K562 (cell line): ENCODE data around the gene CPM. TPM values are rescaled to one million over a fixed set of nuclear protein-coding genes. Genes with fewer than 3 reads are reported as not detected.

Source experiments
- RBFOX2 ChIP-seq: fragments of 200-400 bp; formaldehyde crosslinking; IDR thresholded peaks from 2 replicates; pipeline ENCODE4 v1.6.1; 2017; ENCODE audit warnings: low read depth, mild to moderate bottlenecking, low read length, moderate library complexity
- SMARCB1 ChIP-seq: IDR thresholded peaks from 2 replicates; pipeline ENCODE4 v1.6.1; 2011; ENCODE audit warnings: improper control_type of control experiment, low read depth; ENCODE audit not compliant: insufficient read length
- TAF7 ChIP-seq: fragments of 450-650 bp; IDR thresholded peaks from 2 replicates; pipeline ENCODE4 v1.6.1; 2016; ENCODE audit warnings: missing genetic modification characterization, missing compliant biosample characterization
- ZBTB17 ChIP-seq: fragments of 450-650 bp; formaldehyde crosslinking; IDR thresholded peaks from 2 replicates; pipeline ENCODE4 v1.4.0; 2020; ENCODE audit warnings: mild to moderate bottlenecking
- ZC3H11A ChIP-seq: IDR thresholded peaks from 2 replicates; pipeline ENCODE4 v1.6.1; 2012; ENCODE audit warnings: low read depth, low read length, improper control_type of control experiment
- ZC3H4 ChIP-seq: sonication (generic); formaldehyde crosslinking; IDR thresholded peaks from 2 replicates; pipeline ENCODE4 v1.9.0; 2021; ENCODE audit warnings: missing genetic modification reagents, borderline replicate concordance
- ZFPM2 ChIP-seq: fragments of 250-450 bp; sonication (Bioruptor Pico); IDR thresholded peaks from 2 replicates; pipeline ENCODE4 v1.5.1; 2022; ENCODE audit warnings: mild to moderate bottlenecking
- polyA plus RNA-seq, 8 experiments: library from polyadenylated mRNA; depleted of rRNA in 4 of 8; stranded (reverse) in 5 of 8; unstranded in 3 of 8; fragments of >200 nt; fragmentation: Nextera tagmentation in 2 of 8; fragmentation: Illumina TruSeq in 1 of 8; extraction: Ambion mirVana in 2 of 8; extraction: Trizol in 1 of 8; gene quantifications; 2 replicates each; pipeline versions ENCODE4 v1.2.1 to v1.2.3, GENCODE V29; 2011 to 2014; ENCODE audit warnings: inconsistent platforms in 1 of 8, missing spikeins in 1 of 8
- total RNA-seq, 7 experiments: library from RNA; depleted of rRNA in 6 of 7; stranded (reverse); fragments of >200 nt in 6 of 7; fragmentation: Illumina TruSeq in 2 of 7; extraction: Trizol in 2 of 7; gene quantifications; 2 replicates each; pipeline versions ENCODE4 v1.2.1 to v1.2.3, GENCODE V29; 2011 to 2021; ENCODE audit warnings: low replicate concordance in 1 of 7
- TF ChIP-seq, protein P1 (sequence below): sonication (generic); formaldehyde crosslinking; IDR thresholded peaks from 2 replicates; pipeline ENCODE4 v1.8.0; 2023; ENCODE audit warnings: missing genetic modification reagents, mild to moderate bottlenecking, borderline replicate concordance

The CPM gene
- total and polyA plus RNA-seq, 9 of the 15 experiments (the other 6 are each of a cell fraction or from before 2014, with no cell fraction given): 0.31 TPM; not detected in 8

- TF ChIP-seq, protein P1, sequence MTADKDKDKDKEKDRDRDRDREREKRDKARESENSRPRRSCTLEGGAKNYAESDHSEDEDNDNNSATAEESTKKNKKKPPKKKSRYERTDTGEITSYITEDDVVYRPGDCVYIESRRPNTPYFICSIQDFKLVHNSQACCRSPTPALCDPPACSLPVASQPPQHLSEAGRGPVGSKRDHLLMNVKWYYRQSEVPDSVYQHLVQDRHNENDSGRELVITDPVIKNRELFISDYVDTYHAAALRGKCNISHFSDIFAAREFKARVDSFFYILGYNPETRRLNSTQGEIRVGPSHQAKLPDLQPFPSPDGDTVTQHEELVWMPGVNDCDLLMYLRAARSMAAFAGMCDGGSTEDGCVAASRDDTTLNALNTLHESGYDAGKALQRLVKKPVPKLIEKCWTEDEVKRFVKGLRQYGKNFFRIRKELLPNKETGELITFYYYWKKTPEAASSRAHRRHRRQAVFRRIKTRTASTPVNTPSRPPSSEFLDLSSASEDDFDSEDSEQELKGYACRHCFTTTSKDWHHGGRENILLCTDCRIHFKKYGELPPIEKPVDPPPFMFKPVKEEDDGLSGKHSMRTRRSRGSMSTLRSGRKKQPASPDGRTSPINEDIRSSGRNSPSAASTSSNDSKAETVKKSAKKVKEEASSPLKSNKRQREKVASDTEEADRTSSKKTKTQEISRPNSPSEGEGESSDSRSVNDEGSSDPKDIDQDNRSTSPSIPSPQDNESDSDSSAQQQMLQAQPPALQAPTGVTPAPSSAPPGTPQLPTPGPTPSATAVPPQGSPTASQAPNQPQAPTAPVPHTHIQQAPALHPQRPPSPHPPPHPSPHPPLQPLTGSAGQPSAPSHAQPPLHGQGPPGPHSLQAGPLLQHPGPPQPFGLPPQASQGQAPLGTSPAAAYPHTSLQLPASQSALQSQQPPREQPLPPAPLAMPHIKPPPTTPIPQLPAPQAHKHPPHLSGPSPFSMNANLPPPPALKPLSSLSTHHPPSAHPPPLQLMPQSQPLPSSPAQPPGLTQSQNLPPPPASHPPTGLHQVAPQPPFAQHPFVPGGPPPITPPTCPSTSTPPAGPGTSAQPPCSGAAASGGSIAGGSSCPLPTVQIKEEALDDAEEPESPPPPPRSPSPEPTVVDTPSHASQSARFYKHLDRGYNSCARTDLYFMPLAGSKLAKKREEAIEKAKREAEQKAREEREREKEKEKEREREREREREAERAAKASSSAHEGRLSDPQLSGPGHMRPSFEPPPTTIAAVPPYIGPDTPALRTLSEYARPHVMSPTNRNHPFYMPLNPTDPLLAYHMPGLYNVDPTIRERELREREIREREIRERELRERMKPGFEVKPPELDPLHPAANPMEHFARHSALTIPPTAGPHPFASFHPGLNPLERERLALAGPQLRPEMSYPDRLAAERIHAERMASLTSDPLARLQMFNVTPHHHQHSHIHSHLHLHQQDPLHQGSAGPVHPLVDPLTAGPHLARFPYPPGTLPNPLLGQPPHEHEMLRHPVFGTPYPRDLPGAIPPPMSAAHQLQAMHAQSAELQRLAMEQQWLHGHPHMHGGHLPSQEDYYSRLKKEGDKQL (CRISPR knock-in tag): no peak
- no peak for TF ChIP-seq ZC3H11A
- TF ChIP-seq RBFOX2: peak; percentile 96
- TF ChIP-seq TAF7: peak; percentile 62; the same call in 1 of the 2 replicates
- no peak for TF ChIP-seq SMARCB1
- no peak for TF ChIP-seq ZC3H4 (CRISPR knock-in tag)
- TF ChIP-seq ZBTB17: peak; percentile 83
- TF ChIP-seq ZFPM2 (CRISPR knock-in tag): no peak
Measured at GRCh38 chr12:68807576-68808387, 125.2 kb downstream of the CPM start, which contains the start of gene MDM2 (continued).
